HEK293T (cell line): ENCODE measurements around the gene SPDYE1.

Experiments used
- BHLHE40 ChIP-seq: fragments of 450-650 bp; IDR thresholded peaks from 2 replicates; pipeline ENCODE4 v1.6.1; 2016; ENCODE audit warnings: mild to moderate bottlenecking, moderate library complexity, borderline replicate concordance
- CTBP1 ChIP-seq: fragments of 450-650 bp; IDR thresholded peaks from 2 replicates; pipeline ENCODE4 v1.6.1; 2016; ENCODE audit warnings: borderline replicate concordance
- FOXA1 ChIP-seq: fragments of 450-650 bp; IDR thresholded peaks from 2 replicates; pipeline ENCODE4 v1.6.1; 2016; ENCODE audit warnings: mild to moderate bottlenecking
- FOXK2 ChIP-seq: fragments of 450-650 bp; IDR thresholded peaks from 2 replicates; pipeline ENCODE4 v1.6.1; 2016; ENCODE audit warnings: mild to moderate bottlenecking
- FOXM1 ChIP-seq: fragments of 450-650 bp; IDR thresholded peaks from 2 replicates; pipeline ENCODE4 v1.6.1; 2017; ENCODE audit warnings: mild to moderate bottlenecking, borderline replicate concordance
- HDGF ChIP-seq: fragments of 450-650 bp; IDR thresholded peaks from 2 replicates; pipeline ENCODE4 v1.6.1; 2017; ENCODE audit warnings: antibody characterized with exemption, borderline replicate concordance
- L3MBTL2 ChIP-seq: fragments of 450-650 bp; conservative IDR thresholded peaks from 2 replicates; pipeline ENCODE4 v1.6.1; 2016; ENCODE audit warnings: mild to moderate bottlenecking
- LEF1 ChIP-seq: fragments of 450-650 bp; IDR thresholded peaks from 2 replicates; pipeline ENCODE4 v1.6.1; 2017; ENCODE audit warnings: mild to moderate bottlenecking, borderline replicate concordance
- PKNOX1 ChIP-seq: fragments of 450-650 bp; IDR thresholded peaks from 2 replicates; pipeline ENCODE4 v1.6.1; 2016
- SP1 ChIP-seq: fragments of 450-650 bp; IDR thresholded peaks from 2 replicates; pipeline ENCODE4 v1.6.1; 2017
- SUZ12 ChIP-seq: fragments of 450-650 bp; IDR thresholded peaks from 2 replicates; pipeline ENCODE4 v1.6.1; 2016; ENCODE audit warnings: mild to moderate bottlenecking
- TARDBP ChIP-seq: fragments of 450-650 bp; IDR thresholded peaks from 2 replicates; pipeline ENCODE4 v1.6.1; 2016
- ZNF384 ChIP-seq: fragments of 450-650 bp; IDR thresholded peaks from 2 replicates; pipeline ENCODE4 v1.6.1; 2016

GRCh38 chr7:43954524-43955228, 43.0 kb upstream of the SPDYE1 start:
- TF ChIP-seq SP1 (no peak), PKNOX1 (no peak), TARDBP (no peak), FOXK2 (no peak), LEF1 (no peak), BHLHE40 (no peak), FOXA1 (no peak), SUZ12 (no peak), FOXM1 (no peak), HDGF (no peak), ZNF384 (no peak), CTBP1 (no peak), L3MBTL2 (no peak)
